GM12892 (cell line): Measurements from ENCODE around the gene OBP2B.

ENCODE experiments used
- POLR2AphosphoS5 ChIP-seq: IDR thresholded peaks from 2 replicates; pipeline ENCODE4 v1.6.1; 2011; ENCODE audit warnings: low read depth, low read length, control low read depth
- TAF1 ChIP-seq: IDR thresholded peaks from 2 replicates; pipeline ENCODE4 v1.6.1; 2011; ENCODE audit warnings: low read depth, mild to moderate bottlenecking, control low read depth, low read length, borderline replicate concordance

- TF ChIP-seq POLR2AphosphoS5 = no peak
- no peak for TF ChIP-seq TAF1
Measured at GRCh38 chr9:133210609-133211008, 1.6 kb upstream of the OBP2B start.
